ENCODE measurements around the gene PPP1R27.

The PPP1R27 gene

DNA sequence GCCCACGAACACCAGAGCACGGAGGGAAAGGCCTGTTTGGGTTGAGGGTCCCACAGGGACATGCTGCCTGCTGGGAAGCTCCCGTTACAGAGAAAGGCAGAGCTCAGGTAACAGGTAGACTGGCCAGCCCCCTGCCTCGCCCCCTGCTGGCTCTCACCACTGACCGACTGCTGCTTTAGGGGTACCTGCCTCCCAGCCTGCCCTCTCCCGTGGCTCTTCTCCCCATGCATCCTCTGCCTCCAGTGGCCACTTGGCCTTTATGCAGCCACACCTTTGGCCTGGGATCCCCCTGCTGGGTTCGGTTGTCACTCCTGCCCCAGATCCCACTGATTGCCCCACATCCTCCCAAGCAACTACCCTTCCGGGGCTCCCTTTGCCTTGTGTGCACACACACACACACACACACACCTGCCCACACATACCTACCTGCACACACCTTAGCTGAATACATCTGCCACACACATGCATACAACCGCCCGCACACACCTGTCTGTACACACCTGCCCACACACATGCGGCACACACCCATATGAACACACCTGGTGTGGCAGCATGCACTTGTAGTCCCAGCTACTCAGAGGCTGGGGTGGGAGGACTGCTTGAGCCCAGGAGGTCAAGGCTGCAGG, 8.9 kb downstream of the PPP1R27 start:
- 80 to 95% methylated on average over 11 of the region's 11 CpGs for WGBS, 2 experiments (ENCODE audit: insufficient coverage in 2 of 2)
- Histone ChIP-seq H3K27ac (ENCODE audit: low read depth, low read length, severe bottlenecking) (no peak overlapping the region), H3K4me3 (ENCODE audit: extremely low read depth, insufficient read depth, low read length, poor library complexity, severe bottlenecking) (no peak overlapping the region), H3K9me3 (ENCODE audit: control insufficient read depth, low read length) (no peaks in the 10 kb centered on the region), H3K4me1 (ENCODE audit: control insufficient read depth, insufficient read depth, low read length, poor library complexity, severe bottlenecking) (no peaks in the 10 kb centered on the region), H3K36me3 (ENCODE audit: control insufficient read depth, insufficient read depth, low read length) (peaks cover 39% of the 10 kb centered on the region)

GRCh38 chr17:81824595-81824994, 10.3 kb downstream of the PPP1R27 start:
- H3K27ac ChIP-seq (ENCODE audit: low read depth, low read length, severe bottlenecking) = no peak overlapping the region
- no peaks in the 10 kb centered on the region for H3K4me1 ChIP-seq (ENCODE audit: control insufficient read depth, insufficient read depth, low read length, poor library complexity, severe bottlenecking)
- WGBS, 2 experiments (ENCODE audit: insufficient coverage in 2 of 2) = 79 to 92% methylated on average over 9 to 10 of the region's 11 CpGs
- no peak overlapping the region for H3K4me3 ChIP-seq (ENCODE audit: extremely low read depth, insufficient read depth, low read length, poor library complexity, severe bottlenecking)
- peaks cover 36% of the 10 kb centered on the region for H3K36me3 ChIP-seq (ENCODE audit: control insufficient read depth, insufficient read depth, low read length)
- no peaks in the 10 kb centered on the region for H3K9me3 ChIP-seq (ENCODE audit: control insufficient read depth, low read length)

- H3K4me3 ChIP-seq (ENCODE audit: extremely low read depth, insufficient read depth, low read length, poor library complexity, severe bottlenecking) = no peak overlapping the region
- WGBS, 2 experiments (ENCODE audit: insufficient coverage in 2 of 2) = 95 to 97% methylated on average over 30 to 31 of the region's 33 CpGs
- H3K9me3 ChIP-seq (ENCODE audit: control insufficient read depth, low read length) = no peaks in the 10 kb centered on the region
- H3K36me3 ChIP-seq (ENCODE audit: control insufficient read depth, insufficient read depth, low read length) = peaks cover 36% of the 10 kb centered on the region
- no peaks in the 10 kb centered on the region for H3K4me1 ChIP-seq (ENCODE audit: control insufficient read depth, insufficient read depth, low read length, poor library complexity, severe bottlenecking)
- H3K27ac ChIP-seq (ENCODE audit: low read depth, low read length, severe bottlenecking) = no peak overlapping the region
Observed at GRCh38 chr17:81823820-81824550, 10.9 kb downstream of the PPP1R27 start.

DNA sequence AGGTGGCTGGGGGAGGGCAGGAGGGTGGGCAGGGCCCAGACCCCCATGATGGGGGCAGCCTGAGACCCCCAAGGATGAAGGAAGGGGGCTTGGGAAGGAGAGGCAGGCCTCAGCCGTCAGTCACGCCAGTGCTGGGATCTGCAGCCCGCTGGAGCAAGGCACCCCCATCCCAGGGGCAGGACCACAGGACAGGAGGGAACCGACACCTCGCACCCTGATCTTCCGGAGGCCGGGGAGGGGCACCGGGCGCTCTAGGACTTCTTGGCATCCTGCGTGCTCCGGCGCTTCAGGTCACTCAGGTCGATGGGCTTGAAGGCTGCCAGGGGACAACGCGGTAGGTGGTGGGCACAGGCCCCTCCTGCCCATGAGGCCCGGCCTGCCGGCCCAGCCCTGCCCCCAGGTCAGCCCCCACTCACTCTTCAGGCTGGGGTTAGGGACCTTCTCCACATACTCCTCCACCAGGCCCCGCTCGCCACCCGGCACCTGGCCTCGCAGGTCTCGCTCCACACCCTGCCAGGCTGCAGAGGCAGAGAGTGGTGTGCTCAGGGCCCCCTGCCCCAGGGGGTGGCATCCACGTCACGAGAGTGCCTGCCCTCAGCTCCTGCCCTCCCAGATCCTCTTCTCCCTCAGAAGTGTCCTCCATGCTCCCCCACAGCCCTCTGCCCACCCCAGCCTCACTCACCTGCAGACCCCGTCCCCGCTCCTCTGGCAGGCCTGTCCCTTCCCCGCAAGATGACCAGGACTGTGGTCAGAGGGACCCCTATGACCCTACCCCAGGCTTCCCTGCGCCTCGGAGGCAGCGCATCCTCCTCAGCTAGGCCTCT, 11.6 kb downstream of the PPP1R27 start:
- Histone ChIP-seq H3K27ac (ENCODE audit: low read depth, low read length, severe bottlenecking) (no peak overlapping the region), H3K36me3 (ENCODE audit: control insufficient read depth, insufficient read depth, low read length) (peaks cover 36% of the 10 kb centered on the region), H3K4me3 (ENCODE audit: extremely low read depth, insufficient read depth, low read length, poor library complexity, severe bottlenecking) (no peak overlapping the region), H3K9me3 (ENCODE audit: control insufficient read depth, low read length) (no peaks in the 10 kb centered on the region), H3K4me1 (ENCODE audit: control insufficient read depth, insufficient read depth, low read length, poor library complexity, severe bottlenecking) (no peaks in the 10 kb centered on the region)
- WGBS, 2 experiments (ENCODE audit: insufficient coverage in 2 of 2) = 97 to 98% methylated on average over 23 to 24 of the region's 30 CpGs

DNA sequence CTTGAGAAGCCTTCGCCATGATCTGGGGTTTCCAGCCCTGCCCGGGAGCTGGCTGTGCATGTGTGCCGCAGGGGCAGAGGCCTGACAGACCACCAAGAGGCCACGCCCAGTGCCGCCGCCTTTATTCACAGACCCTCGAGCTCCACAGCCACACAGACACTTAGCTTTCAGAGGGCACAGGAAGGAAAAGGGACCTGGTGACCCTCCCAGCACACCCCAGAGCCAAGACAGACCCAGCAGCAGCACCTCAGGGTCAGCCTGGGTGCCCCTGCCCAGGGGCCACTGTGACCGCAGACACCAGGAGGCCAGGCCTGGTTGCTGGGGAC, 12.6 kb downstream of the PPP1R27 start:
- Histone ChIP-seq H3K27ac (ENCODE audit: low read depth, low read length, severe bottlenecking) (no peak overlapping the region), H3K36me3 (ENCODE audit: control insufficient read depth, insufficient read depth, low read length) (peaks cover 36% of the 10 kb centered on the region), H3K4me1 (ENCODE audit: control insufficient read depth, insufficient read depth, low read length, poor library complexity, severe bottlenecking) (no peaks in the 10 kb centered on the region), H3K4me3 (ENCODE audit: extremely low read depth, insufficient read depth, low read length, poor library complexity, severe bottlenecking) (no peak overlapping the region), H3K9me3 (ENCODE audit: control insufficient read depth, low read length) (no peaks in the 10 kb centered on the region)
- WGBS, 2 experiments (ENCODE audit: insufficient coverage in 2 of 2) = 92 to 97% methylated on average over 6 to 8 of the region's 8 CpGs

- 88 to 94% methylated on average over 19 to 20 of the region's 20 CpGs for WGBS, 2 experiments (ENCODE audit: insufficient coverage in 2 of 2)
- Histone ChIP-seq H3K4me3 (ENCODE audit: extremely low read depth, insufficient read depth, low read length, poor library complexity, severe bottlenecking) (no peak overlapping the region), H3K9me3 (ENCODE audit: control insufficient read depth, low read length) (no peaks in the 10 kb centered on the region), H3K4me1 (ENCODE audit: control insufficient read depth, insufficient read depth, low read length, poor library complexity, severe bottlenecking) (no peaks in the 10 kb centered on the region), H3K27ac (ENCODE audit: low read depth, low read length, severe bottlenecking) (no peak overlapping the region), H3K36me3 (ENCODE audit: control insufficient read depth, insufficient read depth, low read length) (peaks cover 36% of the 10 kb centered on the region)
Observed at GRCh38 chr17:81821603-81822311, 13.1 kb downstream of the PPP1R27 start.

GRCh38 chr17:81821147-81821546, 13.7 kb downstream of the PPP1R27 start:
- peaks cover 36% of the 10 kb centered on the region for H3K36me3 ChIP-seq (ENCODE audit: control insufficient read depth, insufficient read depth, low read length)
- 93 to 96% methylated on average over 8 of the region's 8 CpGs for WGBS, 2 experiments (ENCODE audit: insufficient coverage in 2 of 2)
- no peak overlapping the region for H3K27ac ChIP-seq (ENCODE audit: low read depth, low read length, severe bottlenecking)
- no peaks in the 10 kb centered on the region for H3K4me1 ChIP-seq (ENCODE audit: control insufficient read depth, insufficient read depth, low read length, poor library complexity, severe bottlenecking)
- H3K4me3 ChIP-seq (ENCODE audit: extremely low read depth, insufficient read depth, low read length, poor library complexity, severe bottlenecking) = no peak overlapping the region
- H3K9me3 ChIP-seq (ENCODE audit: control insufficient read depth, low read length) = no peaks in the 10 kb centered on the region

DNA sequence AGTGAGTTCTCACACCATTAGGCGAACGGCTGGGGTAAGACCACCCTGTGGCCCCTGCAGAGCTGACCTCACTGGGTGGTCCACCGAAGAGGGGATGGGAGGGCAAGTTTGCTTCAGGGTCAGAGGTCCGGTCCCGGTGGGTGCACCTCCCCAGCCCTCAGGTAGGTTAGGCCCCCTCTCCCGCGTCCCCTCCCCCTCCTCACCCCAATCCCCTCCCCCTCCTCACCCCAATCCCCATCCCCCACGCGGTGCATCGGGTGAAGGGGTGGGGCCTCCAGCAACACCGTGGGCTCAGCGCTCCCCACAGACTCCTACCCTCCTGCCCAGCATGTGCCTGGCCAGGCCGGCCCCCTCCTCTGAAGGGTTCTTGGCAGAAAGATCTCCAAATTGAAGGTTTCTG, 15.1 kb downstream of the PPP1R27 start:
- no peak overlapping the region for H3K27ac ChIP-seq (ENCODE audit: low read depth, low read length, severe bottlenecking)
- H3K4me1 ChIP-seq (ENCODE audit: control insufficient read depth, insufficient read depth, low read length, poor library complexity, severe bottlenecking) = no peaks in the 10 kb centered on the region
- no peak overlapping the region for H3K4me3 ChIP-seq (ENCODE audit: extremely low read depth, insufficient read depth, low read length, poor library complexity, severe bottlenecking)
- 54 to 96% methylated on average over 2 to 4 of the region's 13 CpGs for WGBS, 2 experiments (ENCODE audit: insufficient coverage in 2 of 2)
- H3K9me3 ChIP-seq (ENCODE audit: control insufficient read depth, low read length) = no peaks in the 10 kb centered on the region
- H3K36me3 ChIP-seq (ENCODE audit: control insufficient read depth, insufficient read depth, low read length) = peaks cover 32% of the 10 kb centered on the region

DNA sequence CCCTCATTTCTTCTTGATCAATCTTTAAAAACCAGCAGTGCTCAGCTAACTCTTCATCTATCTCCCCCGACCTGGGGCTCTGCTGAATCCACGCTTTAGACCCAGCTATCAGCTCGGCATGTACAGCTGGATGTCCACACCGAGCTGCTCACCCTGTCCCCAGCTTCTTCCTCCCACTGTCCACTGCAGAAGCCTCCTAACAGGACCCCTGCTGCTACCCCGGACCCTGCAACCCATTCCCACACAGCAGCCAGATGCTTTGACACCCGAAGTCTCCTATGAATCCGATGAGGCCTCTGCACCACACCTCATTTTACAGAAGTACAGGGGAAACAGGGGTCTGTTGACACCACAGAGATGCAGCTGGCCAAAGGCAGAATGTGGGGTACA, 17.1 kb downstream of the PPP1R27 start:
- Histone ChIP-seq H3K4me3 (ENCODE audit: extremely low read depth, insufficient read depth, low read length, poor library complexity, severe bottlenecking) (no peak overlapping the region), H3K9me3 (ENCODE audit: control insufficient read depth, low read length) (no peaks in the 10 kb centered on the region), H3K36me3 (ENCODE audit: control insufficient read depth, insufficient read depth, low read length) (peaks cover 18% of the 10 kb centered on the region), H3K27ac (ENCODE audit: low read depth, low read length, severe bottlenecking) (no peak overlapping the region), H3K4me1 (ENCODE audit: control insufficient read depth, insufficient read depth, low read length, poor library complexity, severe bottlenecking) (no peaks in the 10 kb centered on the region)
- 61 to 64% methylated on average over 6 to 7 of the region's 7 CpGs for WGBS, 2 experiments (ENCODE audit: insufficient coverage in 2 of 2)

GRCh38 chr17:81815646-81815986, 19.2 kb downstream of the PPP1R27 start:
- Histone ChIP-seq H3K4me3 (ENCODE audit: extremely low read depth, insufficient read depth, low read length, poor library complexity, severe bottlenecking) (no peak overlapping the region), H3K27ac (ENCODE audit: low read depth, low read length, severe bottlenecking) (no peak overlapping the region), H3K9me3 (ENCODE audit: control insufficient read depth, low read length) (no peaks in the 10 kb centered on the region), H3K4me1 (ENCODE audit: control insufficient read depth, insufficient read depth, low read length, poor library complexity, severe bottlenecking) (no peaks in the 10 kb centered on the region), H3K36me3 (ENCODE audit: control insufficient read depth, insufficient read depth, low read length) (no peaks in the 10 kb centered on the region)
- WGBS, 2 experiments (ENCODE audit: insufficient coverage in 2 of 2) = 60% methylated on average over 1 of the region's 2 CpGs; no CpG with 5 or more reads in 1 of the 2 experiments
